Tibial artery (tissue), 4 donors: ENCODE measurements around the gene MRPL1.

ENCODE experiments used
- DNase-seq, 2 donors: peaks; one replicate each; pipeline ENCODE4 v3.0.0-alpha.2; 2019
- H3K27ac ChIP-seq, 2 donors: fragments of 200-600 bp; sonication (generic) in 1 of 2; 1 replicate in 1 of 2; 2 replicates in 1 of 2; pipeline ENCODE4 v1.5.1; 2018 to 2019; ENCODE audit warnings: mild to moderate bottlenecking in 1 of 2
- H3K27me3 ChIP-seq, 2 donors: fragments of 200-600 bp; sonication (generic) in 1 of 2; one replicate each; pipeline versions ENCODE4 v1.5.1 to v1.6.0; 2016 to 2019
- H3K36me3 ChIP-seq, 3 donors: fragments of 200-600 bp; sonication (generic) in 2 of 3; one replicate each; pipeline ENCODE4 v1.5.1; 2016 to 2019; ENCODE audit warnings: mild to moderate bottlenecking in 2 of 3
- H3K4me1 ChIP-seq, 4 donors: fragments of 200-600 bp; sonication (generic) in 2 of 4; 1 replicate in 3 of 4; 2 replicates in 1 of 4; pipeline ENCODE4 v1.5.1; 2016 to 2019
- H3K4me3 ChIP-seq, 2 donors: fragments of 200-600 bp; sonication (generic) in 1 of 2; 1 replicate in 1 of 2; 2 replicates in 1 of 2; pipeline ENCODE4 v1.5.1; 2018 to 2019; ENCODE audit warnings: mild to moderate bottlenecking in 2 of 2
- H3K9me3 ChIP-seq, 3 donors: fragments of 200-600 bp; sonication (generic) in 1 of 3; one replicate each; pipeline ENCODE4 v1.5.1; 2016 to 2019
- CTCF ChIP-seq, 2 experiments: fragments of 200-600 bp in 1 of 2; fragments of 450-650 bp in 1 of 2; IDR thresholded peaks; one replicate each; pipeline ENCODE4 v1.5.1; 2017 to 2019; ENCODE audit warnings: antibody characterized with exemption in 2 of 2, mild to moderate bottlenecking in 1 of 2, moderate library complexity in 1 of 2
- intact Hi-C: fragments of 100-400 bp; cut with DNase I; formaldehyde crosslinking; loops from one replicate; pipeline ENCODE4 v1.15.0; 2023; ENCODE audit warnings: low total_unique reads

Gene MRPL1

DNA sequence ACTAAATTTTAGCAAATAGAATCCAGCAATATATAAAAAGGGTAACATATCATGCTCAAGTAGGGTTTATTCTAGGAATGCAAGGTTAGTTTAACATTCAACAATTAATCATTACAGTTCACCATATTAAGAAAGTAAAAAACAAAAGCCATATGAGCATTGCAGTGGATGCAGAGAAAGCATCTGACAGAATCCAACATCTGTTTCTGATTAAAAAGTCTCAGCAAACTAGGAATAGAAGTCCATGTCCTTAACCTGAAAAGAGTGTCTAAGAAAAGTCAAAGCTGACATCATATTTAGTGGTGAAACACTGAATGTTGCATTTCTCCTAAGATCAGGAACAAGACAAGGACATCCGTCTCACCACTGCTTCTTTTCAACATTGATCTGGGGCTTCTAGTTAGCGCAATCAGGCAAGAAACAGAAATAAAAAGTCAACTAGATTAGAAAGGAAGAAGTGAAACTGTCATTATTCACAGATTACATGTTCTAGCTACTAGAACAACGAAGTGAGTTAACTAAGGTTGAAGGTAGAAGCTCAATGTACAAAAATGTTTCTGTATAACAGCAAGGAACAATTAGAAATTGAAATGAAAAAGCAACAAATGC is 49.3 kb downstream of the MRPL1 start:
- Histone ChIP-seq H3K36me3 (peaks cover 17 to 22% (median 20%) of the 10 kb centered on the region in 3 donors), H3K4me3 (no peak overlapping the region), H3K27me3 (no peaks in the 10 kb centered on the region), H3K27ac (no peak overlapping the region), H3K4me1 (no peaks in the 10 kb centered on the region), H3K9me3 (no peaks in the 10 kb centered on the region)
- no peak for TF ChIP-seq CTCF (IDR thresholded peaks at IDR 0.05)
- no peak for DNase-seq
- intact Hi-C loops, result no loop called here

GRCh38 chr4:77913348-77913747 is 50.7 kb downstream of the MRPL1 start:
- no peak for TF ChIP-seq CTCF (IDR thresholded peaks at IDR 0.05)

GRCh38 chr4:77917075-77917474 is 54.4 kb downstream of the MRPL1 start:
- peaks cover 0 to 9% (median 0%) of the 10 kb centered on the region in 4 donors for H3K4me1 ChIP-seq
- DNase-seq, result no peak
- no peaks in the 10 kb centered on the region for H3K9me3 ChIP-seq
- intact Hi-C loops, result no loop called here
- no peak overlapping the region for H3K27ac ChIP-seq
- TF ChIP-seq CTCF (IDR thresholded peaks at IDR 0.05), result no peak
- peaks cover 0 to under 1% (median 0%) of the 10 kb centered on the region in 3 donors for H3K36me3 ChIP-seq
- no peak overlapping the region for H3K4me3 ChIP-seq
- H3K27me3 ChIP-seq, result no peaks in the 10 kb centered on the region

More at GRCh38 chr4:77913348-77913747, 50.7 kb downstream of the MRPL1 start:
- Histone ChIP-seq H3K36me3 (peaks cover 8 to 20% (median 9%) of the 10 kb centered on the region in 3 donors), H3K4me1 (no peaks in the 10 kb centered on the region), H3K27ac (no peak overlapping the region), H3K4me3 (no peak overlapping the region), H3K9me3 (no peaks in the 10 kb centered on the region), H3K27me3 (no peaks in the 10 kb centered on the region)
- intact Hi-C loops, result no loop called here
- no peak for DNase-seq

DNA sequence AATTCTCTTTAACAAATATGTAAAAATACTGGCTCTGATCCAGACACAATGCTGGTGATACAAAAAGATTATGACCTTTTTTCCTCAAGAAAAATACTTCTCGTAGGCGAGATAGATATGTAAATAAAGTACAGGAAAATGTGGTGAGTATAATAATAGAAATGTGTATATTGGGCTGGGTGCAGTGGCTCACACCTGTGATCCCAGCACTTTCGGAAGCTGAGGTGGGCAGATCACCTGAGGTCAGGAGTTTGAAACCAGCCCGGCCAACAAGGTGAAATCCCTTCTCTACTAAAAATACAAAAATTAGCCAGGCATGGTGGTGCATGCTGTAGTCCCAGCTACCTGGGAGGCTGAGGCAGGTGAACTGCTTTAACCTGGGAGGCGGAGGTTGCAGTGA is 55.0 kb downstream of the MRPL1 start:
- peaks cover 0 to under 1% (median 0%) of the 10 kb centered on the region in 3 donors for H3K36me3 ChIP-seq

GRCh38 chr4:77920371-77920770 is 57.7 kb downstream of the MRPL1 start:
- Histone ChIP-seq H3K27me3 (no peaks in the 10 kb centered on the region), H3K36me3 (peaks cover 7 to 8% (median 7%) of the 10 kb centered on the region in 3 donors), H3K9me3 (peaks cover 0 to 2% (median 0%) of the 10 kb centered on the region in 3 donors), H3K4me3 (no peak overlapping the region), H3K4me1 (peaks cover 0 to 9% (median 0%) of the 10 kb centered on the region in 4 donors), H3K27ac (no peak overlapping the region)
- no peak for TF ChIP-seq CTCF (IDR thresholded peaks at IDR 0.05)
- no peak for DNase-seq
- intact Hi-C loops, result no loop called here

More for the DNA sequence above, 55.0 kb downstream of the MRPL1 start:
- peaks cover 0 to 9% (median 0%) of the 10 kb centered on the region in 4 donors for H3K4me1 ChIP-seq
- no peak for TF ChIP-seq CTCF (IDR thresholded peaks at IDR 0.05)
- no peak for DNase-seq
- intact Hi-C loops, result no loop called here
- H3K9me3 ChIP-seq, result no peaks in the 10 kb centered on the region
- no peak overlapping the region for H3K4me3 ChIP-seq
- no peak overlapping the region for H3K27ac ChIP-seq
- H3K27me3 ChIP-seq, result no peaks in the 10 kb centered on the region
